Glomerular endothelial cell (primary cell): ENCODE measurements around the gene EPHA6. TPM values are rescaled to one million over a fixed set of nuclear protein-coding genes. Genes with fewer than 3 reads are reported as not detected.
A peak's percentile ranks its signal among the peaks of the same experiment; 100 is the strongest.

Source experiments
- DNase-seq: peaks from one replicate; pipeline ENCODE4 v3.0.0-alpha.2; 2011; ENCODE audit warnings: low read depth, low spot score; ENCODE audit errors: extremely low read depth
- total RNA-seq: library from RNA; depleted of rRNA; stranded (reverse); fragments of >200 nt; gene quantifications from 2 replicates; pipeline ENCODE4 v1.2.3, GENCODE V29; 2015

EPHA6 gene
- total RNA-seq, 1 donor from 2014 or later: 0.23 TPM

- no peak for DNase-seq
Observed at GRCh38 chr3:97684490-97684889, 870.1 kb downstream of the EPHA6 start.

- DNase-seq: no peak
Observed at GRCh38 chr3:97686258-97686657, 871.9 kb downstream of the EPHA6 start.

GRCh38 chr3:97687734-97688133 is 873.3 kb downstream of the EPHA6 start:
- DNase-seq: no peak

GRCh38 chr3:97689111-97689510 is 874.7 kb downstream of the EPHA6 start:
- DNase-seq: no peak

- DNase-seq: no peak
Observed at GRCh38 chr3:97689962-97690361, 875.6 kb downstream of the EPHA6 start.

- DNase-seq: no peak
Observed at GRCh38 chr3:97691354-97691753, 877.0 kb downstream of the EPHA6 start.

- no peak for DNase-seq
Observed at GRCh38 chr3:97692389-97692788, 878.0 kb downstream of the EPHA6 start.

GRCh38 chr3:97692831-97693230 is 878.4 kb downstream of the EPHA6 start:
- DNase-seq: no peak

- no peak for DNase-seq
Observed at GRCh38 chr3:97694876-97695275, 880.5 kb downstream of the EPHA6 start.

- no peak for DNase-seq
Observed at GRCh38 chr3:97698691-97699090, 884.3 kb downstream of the EPHA6 start.

- no peak for DNase-seq
Observed at GRCh38 chr3:97699889-97700288, 885.5 kb downstream of the EPHA6 start.

GRCh38 chr3:97705764-97706163 is 891.4 kb downstream of the EPHA6 start:
- no peak for DNase-seq

GRCh38 chr3:97706226-97706625 is 891.8 kb downstream of the EPHA6 start:
- no peak for DNase-seq

GRCh38 chr3:97711654-97712053 is 897.3 kb downstream of the EPHA6 start:
- no peak for DNase-seq

- DNase-seq: no peak
Observed at GRCh38 chr3:97712919-97713318, 898.5 kb downstream of the EPHA6 start.

GRCh38 chr3:97713634-97714033 is 899.2 kb downstream of the EPHA6 start:
- DNase-seq: no peak

GRCh38 chr3:97719156-97719821 is 904.9 kb downstream of the EPHA6 start:
- peak; percentile 56 for DNase-seq

GRCh38 chr3:97720417-97720816 is 906.0 kb downstream of the EPHA6 start:
- DNase-seq: no peak

- DNase-seq: no peak
Observed at GRCh38 chr3:97721446-97721845, 907.1 kb downstream of the EPHA6 start.

- no peak for DNase-seq
Observed at GRCh38 chr3:97736928-97737327, 922.5 kb downstream of the EPHA6 start.

GRCh38 chr3:97738761-97739160 is 924.4 kb downstream of the EPHA6 start:
- no peak for DNase-seq

GRCh38 chr3:97742036-97742435 is 927.6 kb downstream of the EPHA6 start:
- DNase-seq: no peak

GRCh38 chr3:97744289-97744688 is 929.9 kb downstream of the EPHA6 start:
- no peak for DNase-seq
